ENCODE data around the gene CDC42EP4.
"Not testable (repeated sequence)": the region's sequence is repeated elsewhere in the genome, so short reads cannot be mapped to it uniquely, and the experiment has no call there.

Gene CDC42EP4

DNA sequence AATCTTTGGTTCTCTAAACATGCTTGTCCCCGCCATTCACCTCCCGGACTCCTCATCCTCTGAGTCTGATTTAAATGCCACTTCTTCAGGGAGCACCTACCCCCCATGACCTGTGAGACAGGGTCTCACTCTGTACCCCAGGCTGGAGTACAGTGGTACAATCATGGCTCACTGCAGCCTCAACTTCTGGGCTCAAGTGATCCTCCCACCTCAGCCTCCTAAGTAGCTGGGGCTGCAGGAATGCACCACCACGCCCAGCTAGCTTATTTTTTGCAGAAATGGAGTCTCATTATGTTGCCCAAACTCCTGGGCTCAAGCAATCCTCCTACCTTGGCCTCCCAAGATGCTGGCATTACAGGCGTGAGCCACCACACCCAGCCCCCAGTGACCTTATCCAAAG, 37.3 kb downstream of the CDC42EP4 start:
- no peak for DNase-seq

DNA sequence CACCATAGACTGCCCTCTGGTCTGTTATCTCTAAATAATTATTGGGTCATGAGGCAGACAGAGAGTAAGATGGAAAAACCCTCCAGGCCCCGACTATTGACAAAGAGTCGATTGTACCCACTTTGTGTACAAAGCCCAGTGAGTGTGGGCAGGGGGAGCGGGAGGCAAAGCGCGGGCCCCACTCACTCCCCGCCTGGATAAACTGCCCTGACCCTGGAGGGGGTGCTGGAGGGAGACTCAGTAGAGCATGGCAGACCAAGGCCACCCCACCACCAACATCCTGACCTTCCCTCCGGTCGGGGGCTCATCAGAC, 38.9 kb downstream of the CDC42EP4 start:
- no peak for DNase-seq

DNA sequence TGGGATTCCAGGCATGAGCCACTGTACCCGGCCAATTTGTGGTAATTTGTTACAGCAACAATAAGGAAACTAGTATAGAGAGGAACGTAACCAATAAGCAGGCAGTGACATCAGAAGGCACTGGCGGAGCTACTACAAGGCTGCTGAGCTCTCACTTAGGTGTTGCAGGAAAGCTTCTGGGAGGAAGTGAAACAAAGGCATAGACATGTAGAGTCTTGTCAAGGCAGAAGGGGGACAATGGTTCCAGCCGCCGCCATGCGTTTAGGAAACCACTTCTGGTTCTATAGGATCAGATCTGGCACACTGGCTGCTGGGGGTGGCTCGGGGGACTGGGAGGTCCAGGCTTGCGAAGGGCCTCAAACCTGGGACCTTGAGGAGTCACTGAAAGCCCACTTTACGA, 40.7 kb downstream of the CDC42EP4 start:
- no peak for DNase-seq

DNA sequence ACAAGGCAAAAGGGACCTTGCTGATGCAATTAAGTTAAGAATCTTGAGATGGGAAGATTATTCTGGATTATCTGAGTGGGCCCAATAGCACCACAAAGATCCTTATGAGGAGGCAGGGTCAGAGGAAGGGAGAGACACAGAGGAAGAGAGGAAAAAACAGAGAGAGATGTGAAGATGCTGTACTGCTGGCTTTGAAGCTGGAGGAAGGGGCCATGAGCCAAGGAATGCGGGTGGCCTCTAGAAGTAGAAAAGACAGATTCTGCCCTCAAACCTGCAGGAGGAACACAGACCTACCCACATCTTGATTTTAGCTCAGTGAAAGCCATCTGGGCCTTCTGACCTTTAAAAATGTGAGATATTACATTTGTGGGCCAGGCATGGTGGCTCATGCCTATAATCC, 42.0 kb downstream of the CDC42EP4 start:
- no peak for DNase-seq

DNA sequence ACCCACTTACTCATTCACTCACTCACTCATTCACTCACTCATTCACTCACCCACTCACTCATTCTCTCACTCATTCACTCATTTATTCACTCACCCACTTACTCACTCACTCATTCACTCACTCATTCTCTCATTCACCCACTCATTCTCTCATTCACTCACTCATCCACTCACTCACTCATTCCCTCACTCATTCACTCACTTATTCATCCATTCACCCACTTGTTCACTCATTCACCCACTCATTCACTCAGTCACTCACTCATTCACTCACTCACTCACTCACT, 42.5 kb downstream of the CDC42EP4 start:
- no peak for DNase-seq

DNA sequence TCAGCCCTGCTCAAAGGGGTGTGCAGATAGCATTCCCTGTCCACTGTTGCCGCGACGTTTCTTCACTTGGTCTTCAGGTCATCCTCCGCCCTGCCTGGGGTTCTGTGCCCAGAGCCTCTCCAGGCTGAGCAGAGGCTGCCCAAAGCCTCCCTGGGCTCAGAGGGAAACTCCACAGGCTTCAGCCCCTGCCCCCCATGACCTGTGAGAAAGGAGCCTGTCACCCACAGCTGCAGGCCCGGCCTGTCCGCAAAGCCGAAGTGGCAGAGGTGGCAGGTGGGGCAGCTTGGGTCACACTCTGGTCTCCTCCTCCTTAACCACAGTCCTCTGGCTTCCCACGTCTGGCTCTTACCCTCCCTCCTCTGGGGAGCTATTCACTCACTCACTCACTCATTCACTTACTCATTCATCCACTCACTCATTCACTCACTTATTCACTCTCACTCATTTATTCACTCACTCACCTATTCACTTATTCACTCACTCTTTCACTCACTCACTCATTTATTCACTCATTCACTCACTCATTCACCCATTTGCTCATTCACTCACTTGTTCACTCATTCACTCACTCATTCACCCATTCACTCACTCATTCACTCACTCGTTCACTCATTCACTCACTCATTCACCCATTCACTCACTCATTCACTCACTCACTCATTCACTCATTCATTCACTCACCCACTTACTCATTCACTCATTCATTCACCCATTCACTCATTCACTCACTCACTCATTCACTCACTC, 43.0 kb downstream of the CDC42EP4 start:
- no peak for DNase-seq

DNA sequence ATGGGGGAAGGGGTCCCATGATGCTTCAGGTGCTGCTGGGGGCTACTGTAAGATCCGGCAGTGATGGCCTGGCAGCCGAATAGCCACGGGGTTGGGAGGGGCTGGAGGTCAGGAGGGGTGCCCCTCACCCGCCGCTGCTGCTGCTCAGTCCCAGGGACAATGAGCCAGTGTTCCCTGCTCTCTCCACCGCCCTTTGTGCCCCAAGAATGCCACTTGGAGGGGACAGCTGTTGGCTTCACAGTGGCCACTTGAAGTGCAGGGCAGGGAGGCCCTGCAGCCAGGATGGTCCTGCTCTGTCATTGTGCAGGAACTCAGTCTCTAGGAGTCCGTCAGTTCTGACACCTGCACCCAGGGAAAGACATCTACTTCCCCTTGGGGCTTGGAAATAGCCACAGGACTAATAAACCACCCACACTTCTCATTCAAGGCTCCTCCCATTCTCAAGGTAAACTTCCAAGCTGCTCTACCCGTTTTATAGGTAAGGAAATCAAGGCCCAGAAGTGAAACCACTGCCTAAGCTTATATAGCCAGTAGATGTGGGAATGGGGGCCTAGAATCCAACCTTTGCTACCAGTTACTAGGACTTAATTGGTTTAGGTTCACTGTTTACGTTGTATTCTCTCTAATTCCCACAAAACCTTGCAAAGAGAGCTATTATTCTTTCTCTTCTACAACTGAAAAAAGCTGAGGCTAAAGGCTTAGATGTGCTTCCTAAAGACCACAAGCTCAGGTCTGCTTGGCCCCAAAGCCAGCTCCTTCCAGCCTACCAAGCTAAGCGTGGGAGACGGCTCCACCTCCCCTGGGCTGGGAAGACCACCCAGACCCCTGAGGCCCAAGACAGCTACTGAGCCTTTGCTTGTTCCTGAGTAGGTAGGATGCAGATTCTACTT, 43.9 kb downstream of the CDC42EP4 start:
- no peak for DNase-seq

DNA sequence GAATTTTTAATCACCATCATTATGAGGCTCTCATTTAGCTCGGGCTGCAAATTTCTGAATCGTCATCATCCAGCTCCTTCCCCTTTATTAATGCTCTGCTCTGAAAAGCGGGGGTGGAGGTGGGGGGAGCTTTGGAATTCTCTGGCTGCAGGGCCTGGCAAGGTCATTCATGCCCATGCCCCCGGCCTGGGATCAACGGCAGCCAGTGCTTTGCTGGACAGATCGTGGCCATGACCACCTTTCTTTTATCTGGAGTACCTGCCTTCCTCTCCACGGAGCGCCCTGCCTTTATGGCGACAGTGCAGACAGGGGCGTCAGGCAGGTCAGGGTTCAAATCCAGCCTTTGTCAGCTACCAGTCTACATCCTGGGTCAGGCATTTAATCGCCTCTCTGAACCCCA, 45.0 kb downstream of the CDC42EP4 start:
- DNase-seq: no peak

DNA sequence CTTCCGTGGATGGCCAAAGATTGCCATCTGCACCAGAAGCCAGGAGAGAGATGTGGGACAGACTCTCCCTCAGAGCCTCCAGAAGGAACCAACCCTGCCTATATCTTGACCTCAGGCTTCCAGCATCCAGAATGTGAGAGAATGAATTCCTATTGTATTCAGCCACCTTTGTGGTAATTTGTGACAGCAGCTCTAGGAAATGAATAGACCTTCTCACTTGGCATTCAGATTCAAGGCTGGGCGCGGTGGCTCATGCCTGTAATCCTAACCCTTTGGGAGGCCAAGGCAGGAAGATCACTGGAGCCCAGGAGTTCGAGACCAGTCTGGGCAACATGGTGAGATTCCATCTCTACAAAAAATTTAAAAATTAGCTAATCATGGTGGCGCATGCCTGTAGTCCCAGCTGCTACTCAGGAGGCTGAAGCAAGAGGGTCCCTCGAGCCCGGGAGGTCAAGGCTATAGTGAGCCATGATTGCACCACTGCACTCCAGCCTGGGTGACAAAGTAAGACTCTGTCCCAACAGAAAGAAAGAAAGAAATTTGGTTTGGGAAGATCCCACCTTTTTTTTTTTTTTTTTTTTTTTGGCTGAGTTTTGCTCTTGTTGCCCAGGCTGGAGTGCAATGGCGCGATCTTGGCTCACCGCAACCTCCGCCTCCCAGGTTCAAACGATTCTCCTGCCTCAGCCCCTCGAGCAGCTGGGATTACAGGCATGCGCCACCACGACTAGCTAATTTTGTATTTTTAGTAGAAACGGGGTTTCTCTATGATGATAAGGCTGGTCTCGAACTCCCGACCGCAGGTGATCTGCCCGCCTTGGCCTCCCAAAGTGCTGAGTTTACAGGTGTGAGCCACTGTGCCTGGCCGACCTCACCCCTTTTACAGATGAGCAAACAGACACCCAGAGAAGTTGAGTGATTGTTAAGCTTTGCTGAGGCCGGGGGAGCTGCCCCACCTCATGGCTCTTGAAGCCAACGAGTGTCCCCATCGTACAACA, 45.9 kb downstream of the CDC42EP4 start:
- DNase-seq: no peak

DNA sequence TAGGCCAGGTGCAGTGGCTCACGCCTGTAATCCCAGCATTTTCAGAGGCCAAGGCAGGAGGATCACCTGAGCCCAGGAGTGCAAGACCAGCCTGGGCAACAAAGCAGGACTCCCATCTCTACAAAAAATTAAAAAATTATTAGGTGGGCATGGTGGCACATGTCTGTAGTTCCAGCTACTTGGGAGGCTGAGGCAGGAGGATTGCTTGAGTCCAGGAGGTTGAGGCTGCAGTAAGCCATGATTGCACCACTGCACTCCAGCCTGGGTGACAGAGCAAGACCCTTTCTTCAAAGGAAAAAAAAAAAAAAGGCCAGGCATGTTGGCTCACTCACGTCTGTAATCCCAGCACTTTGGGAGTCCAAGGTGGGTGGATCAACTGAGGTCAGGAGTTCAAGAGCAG, 47.4 kb downstream of the CDC42EP4 start:
- not testable (repeated sequence) for DNase-seq

DNA sequence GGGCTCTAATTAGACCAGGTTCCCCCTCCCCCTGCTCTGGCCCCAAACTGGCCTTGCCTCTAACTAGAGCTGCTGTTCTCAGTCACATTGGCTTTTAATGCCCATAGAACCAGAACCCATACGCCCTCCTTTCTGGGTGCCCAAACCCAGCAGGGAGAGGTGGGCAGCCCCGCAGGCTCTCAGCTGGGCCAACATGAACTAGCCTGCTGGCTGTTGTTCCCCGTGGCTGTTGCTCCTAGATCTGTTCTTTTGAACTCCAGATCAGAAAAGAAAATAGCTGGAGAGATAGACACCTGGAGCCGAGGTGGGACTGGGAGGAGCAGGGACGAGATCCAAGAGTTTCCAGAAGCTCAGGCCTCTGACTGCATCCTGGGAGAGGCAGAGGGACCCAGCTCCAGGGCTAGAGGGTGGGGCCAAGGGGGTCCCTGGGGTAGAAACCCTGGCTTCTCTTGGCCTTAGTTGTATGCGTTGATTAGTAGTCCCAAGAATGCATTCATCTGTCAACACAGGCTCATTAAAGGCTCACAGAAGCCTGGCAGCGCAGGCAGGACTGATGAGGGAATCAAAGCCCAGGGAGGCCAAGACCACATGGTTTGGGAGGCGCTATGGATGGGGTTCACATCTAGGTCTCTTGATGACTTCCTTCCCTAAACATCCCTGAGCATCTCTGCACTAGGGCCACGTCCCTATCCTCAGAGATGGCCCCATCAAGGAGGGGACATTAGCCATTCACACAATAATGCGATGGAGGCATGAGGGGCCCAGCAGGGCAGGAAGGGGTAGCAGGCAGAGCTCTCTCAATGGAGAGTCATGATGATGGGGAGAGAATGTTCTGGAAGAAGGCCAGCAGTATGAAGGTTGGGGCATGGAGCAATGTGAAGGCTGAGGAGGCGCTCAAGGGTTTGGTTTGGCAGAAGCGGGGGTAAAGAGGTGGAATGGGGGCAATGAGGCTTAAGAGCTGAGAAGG, 48.8 kb downstream of the CDC42EP4 start:
- no peak for DNase-seq

DNA sequence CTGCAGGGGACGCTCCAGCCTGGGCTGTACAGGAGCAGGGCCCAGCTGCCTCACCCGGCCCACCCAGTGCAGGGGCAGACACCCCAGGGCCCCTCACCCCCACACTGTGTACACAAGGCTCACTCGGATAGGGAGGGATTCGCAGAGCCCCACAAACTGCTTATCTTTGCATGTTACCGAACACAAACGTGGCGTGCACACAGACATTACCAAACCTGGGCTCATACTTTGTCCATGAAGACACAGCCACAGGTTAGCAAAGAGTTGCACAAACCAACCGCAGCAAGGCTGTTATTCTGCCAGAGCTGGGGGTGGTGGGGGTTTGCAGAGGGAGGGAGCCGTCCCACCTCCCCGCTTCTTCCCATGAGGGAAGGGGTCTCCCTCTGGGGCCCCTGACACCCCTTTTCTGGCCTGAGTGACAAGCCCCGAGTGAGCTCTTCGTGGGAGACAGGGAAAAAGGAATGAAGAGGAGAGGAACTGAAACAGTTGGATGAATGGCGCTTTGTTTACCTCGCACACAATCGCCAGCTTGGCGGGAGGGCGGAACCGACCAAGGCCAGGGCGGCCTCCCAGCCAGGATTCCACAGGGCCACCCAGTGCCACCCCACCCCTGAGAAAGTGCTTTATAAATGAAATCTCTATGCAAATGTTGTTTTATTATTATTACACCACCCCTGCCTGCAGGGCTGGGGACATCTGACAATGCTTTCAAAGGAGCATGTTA, 49.7 kb downstream of the CDC42EP4 start:
- no peak for DNase-seq

DNA sequence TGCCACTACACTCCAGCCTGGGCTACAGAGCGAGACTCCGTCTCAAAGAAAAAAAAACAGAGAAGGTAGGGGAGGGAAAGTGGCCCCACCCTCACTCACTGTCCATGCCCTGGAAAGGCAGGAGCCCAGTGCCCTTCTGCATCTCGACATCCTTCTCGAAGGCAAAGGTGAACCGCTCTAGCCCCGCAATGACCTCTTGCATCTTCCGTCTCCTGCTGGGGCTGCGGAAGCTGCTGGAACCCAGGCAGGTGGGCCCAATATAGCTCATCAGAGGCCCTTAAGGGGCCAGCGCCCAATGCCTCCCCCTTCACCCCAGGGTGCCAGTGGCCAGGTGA, 50.2 kb downstream of the CDC42EP4 start, which contains the start of gene CPSF4L:
CPSF4L (minus strand) TSS at position 264 of the 335 bp plus-strand sequence; CDS start at position 202, 62 bp downstream.
- no peak for DNase-seq

DNA sequence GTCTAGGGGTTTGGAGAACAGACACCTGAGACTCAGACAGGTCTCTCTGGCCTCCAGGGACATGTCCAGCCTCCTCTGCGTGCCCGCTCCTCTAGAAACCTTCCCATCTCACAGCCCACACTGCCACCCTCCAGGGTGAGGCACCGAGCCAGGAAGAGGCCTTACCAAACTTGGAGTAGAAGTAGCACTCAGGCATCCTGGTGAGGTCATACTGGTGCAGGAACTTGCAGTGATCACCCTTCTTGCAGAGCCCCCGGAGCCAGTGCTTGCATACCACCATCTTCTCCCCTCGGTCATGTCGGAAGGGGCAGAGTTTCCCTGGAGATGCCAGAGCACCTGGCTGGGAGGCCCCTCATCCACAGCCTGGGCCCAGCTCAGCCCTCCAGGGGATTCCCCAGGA, 54.3 kb downstream of the CDC42EP4 start:
- no peak for DNase-seq

DNA sequence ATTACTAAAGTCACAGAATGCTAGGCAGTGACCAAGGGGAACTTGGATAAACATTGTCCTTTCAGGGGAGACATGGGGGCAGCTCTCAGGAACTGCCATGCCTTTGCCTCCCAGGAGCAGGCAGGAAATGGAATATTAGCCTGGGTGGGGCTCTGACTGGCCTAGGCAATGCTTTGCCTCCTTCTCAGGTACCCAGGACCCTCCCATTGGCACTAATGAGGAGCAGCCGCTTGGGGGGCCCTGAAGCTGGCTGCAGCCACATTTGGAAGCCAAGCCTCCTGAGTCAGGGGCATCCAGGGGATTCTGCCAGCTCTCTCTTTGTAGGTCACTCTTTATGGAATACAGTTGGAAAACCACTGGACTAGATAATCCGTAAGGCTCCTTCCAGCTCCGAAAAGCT, 55.6 kb downstream of the CDC42EP4 start:
- no peak for DNase-seq

DNA sequence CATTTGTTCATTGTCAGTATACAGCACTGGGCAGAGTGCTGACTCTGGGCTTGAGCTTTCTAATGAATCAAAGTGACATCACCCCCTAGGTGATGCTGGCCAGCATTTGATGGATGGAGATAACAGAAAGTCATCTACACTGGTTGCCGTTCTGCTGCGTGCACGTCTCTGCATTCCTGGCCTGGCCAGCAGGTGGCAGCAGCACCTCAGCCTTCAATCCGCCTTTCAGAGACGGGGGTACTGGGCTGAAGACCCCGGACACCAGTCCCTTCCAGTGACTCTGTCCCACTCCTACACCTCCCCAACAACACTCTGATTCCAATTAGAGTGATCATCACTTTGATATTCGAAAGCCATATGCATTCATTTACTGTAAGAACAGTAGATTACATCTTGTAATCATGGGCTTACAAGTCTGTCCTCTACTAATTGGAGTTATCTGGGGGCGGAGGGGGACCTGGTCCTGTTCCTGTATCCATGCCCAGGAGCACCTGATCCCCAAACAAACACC, 56.1 kb downstream of the CDC42EP4 start:
- DNase-seq: peak; percentile 64

DNA sequence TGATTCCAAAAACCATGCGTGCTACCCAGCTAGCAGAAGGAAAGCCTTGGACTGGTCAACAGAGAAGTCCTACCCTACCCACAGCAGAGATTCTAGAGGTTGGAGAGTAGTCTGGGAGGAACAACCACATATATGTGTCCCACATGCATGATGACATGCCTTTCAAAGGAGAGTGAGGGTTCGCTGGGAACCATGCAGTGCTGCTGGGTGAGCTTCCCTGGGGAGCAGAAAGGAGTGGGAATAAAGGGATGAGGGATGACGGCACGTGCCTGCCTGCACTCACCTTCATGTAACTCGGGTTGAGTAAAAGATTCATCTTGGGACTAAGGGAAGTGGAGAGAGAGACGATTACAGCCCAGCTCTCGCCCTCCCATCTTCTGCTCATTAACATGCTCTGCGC, 59.9 kb downstream of the CDC42EP4 start:
- no peak for DNase-seq

DNA sequence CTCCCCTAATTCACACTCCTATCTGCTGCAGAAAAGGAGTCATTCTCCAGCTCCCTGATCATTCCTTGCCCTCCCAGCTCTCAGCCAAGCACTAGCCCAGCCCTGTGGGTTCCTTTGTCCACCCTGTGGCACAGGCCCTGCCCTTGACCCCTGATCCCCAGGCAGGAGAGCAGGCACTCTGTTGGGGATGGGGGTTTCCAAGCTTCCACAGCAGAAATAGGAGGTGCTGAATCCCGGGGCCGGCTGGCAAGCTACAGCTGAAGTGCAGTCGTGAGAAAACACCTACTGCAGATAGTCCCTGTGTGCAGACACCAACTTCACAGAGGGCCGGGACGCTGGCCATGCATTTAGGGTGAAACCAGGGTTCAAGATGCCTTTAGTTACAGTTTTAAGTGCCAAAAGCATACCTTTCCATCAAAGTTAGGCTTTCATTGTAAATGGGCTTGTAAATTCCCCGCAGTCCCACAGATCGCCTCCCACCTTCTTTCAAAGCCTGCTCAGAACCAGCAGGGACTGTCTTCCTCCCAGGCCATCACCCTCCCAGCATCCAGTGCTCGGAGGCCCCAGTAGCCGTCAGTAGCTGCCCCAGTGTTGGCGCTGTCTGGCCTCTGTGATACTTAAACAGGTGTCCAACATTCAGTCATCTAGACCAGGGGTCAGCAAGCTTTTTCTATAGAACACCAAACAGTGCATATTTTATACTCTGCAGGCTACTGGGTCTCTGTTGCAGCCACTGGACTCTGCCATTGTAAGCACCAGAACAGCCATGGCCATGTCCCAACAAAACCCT, 60.8 kb downstream of the CDC42EP4 start:
- no peak for DNase-seq

DNA sequence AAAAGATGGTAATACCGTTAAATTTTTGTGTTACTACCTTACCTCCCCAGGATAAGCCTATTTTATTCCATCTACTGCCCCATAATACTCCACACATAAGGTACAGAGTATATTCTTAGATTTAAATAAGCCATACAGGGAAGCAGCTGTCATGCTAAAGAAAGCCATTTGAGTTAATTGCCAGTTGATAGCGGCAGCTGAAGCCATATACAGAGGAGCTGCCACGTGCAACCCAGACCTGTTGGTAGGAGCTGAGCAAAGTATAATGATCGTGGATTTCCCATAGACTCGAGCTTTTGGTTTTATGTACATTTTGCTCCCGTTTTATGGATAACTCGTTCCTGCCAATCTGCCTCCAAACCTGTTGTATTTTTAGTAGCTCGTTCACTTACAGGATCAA, 62.1 kb downstream of the CDC42EP4 start:
- DNase-seq: no peak

DNA sequence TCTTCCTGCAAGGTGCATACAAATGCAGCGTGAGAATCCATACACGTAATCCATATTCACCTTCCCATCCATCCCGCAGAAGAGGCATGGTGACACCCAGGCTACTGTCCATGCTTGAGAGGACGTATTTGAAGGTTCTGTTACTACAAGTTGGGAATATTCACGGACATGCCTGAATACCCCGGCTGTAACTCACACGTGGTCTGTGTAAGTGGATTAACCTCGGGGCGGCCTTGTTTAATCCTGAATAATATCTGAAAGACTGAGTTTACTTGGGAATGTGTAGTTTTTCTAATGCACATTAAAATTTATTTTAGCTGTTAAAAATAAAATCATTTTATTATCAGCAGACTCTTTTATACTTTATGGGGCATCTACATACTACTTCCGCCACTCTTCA, 63.3 kb downstream of the CDC42EP4 start:
- DNase-seq: no peak
